HepG2 (cell line): ENCODE results near the gene CAPRIN2.
A peak's percentile ranks its signal among the peaks of the same experiment; 100 is the strongest.

ENCODE experiments used
- CTCF ChIP-seq: sonication (generic); formaldehyde crosslinking; IDR thresholded peaks from 2 replicates; pipeline ENCODE4 v1.5.0; 2020; ENCODE audit warnings: mild to moderate bottlenecking, missing genetic modification reagents, moderate library complexity
- MEF2D ChIP-seq: sonication (generic); formaldehyde crosslinking; IDR thresholded peaks from 2 replicates; pipeline ENCODE4 v1.5.1; 2020; ENCODE audit warnings: mild to moderate bottlenecking, missing genetic modification reagents
- POLR2A ChIP-seq, 2 experiments: IDR thresholded peaks; 2 replicates each; pipeline ENCODE4 v1.6.1; 2011; ENCODE audit warnings: low read depth in 2 of 2, low read length in 2 of 2, mild to moderate bottlenecking in 1 of 2, moderate library complexity in 1 of 2; ENCODE audit not compliant: insufficient read depth in 1 of 2
- POLR2AphosphoS2 ChIP-seq: IDR thresholded peaks from 2 replicates; pipeline ENCODE4 v1.6.1; 2011; ENCODE audit warnings: low read depth, low read length, improper control_type of control experiment
- POLR2AphosphoS5 ChIP-seq: IDR thresholded peaks from 2 replicates; pipeline ENCODE4 v1.6.1; 2012; ENCODE audit warnings: low read depth, low read length
- SOX13 ChIP-seq, 3 experiments: fragments of 450-650 bp in 1 of 3; sonication (generic) in 1 of 3; formaldehyde crosslinking in 1 of 3; IDR thresholded peaks in 2 of 3; conservative IDR thresholded peaks in 1 of 3; 2 replicates each; pipeline versions ENCODE4 v1.5.0 to v1.6.1; 2016 to 2020; ENCODE audit warnings: antibody characterized with exemption in 1 of 3, mild to moderate bottlenecking in 1 of 3, missing compliant biosample characterization in 1 of 3, missing genetic modification reagents in 1 of 3, moderate library complexity in 1 of 3
- SP4 ChIP-seq: sonication (generic); formaldehyde crosslinking; IDR thresholded peaks from 2 replicates; pipeline ENCODE4 v1.8.1; 2023; ENCODE audit warnings: mild to moderate bottlenecking, missing genetic modification reagents
- TF ChIP-seq, protein P1 (sequence below): sonication (generic); formaldehyde crosslinking; IDR thresholded peaks from 2 replicates; pipeline ENCODE4 v1.5.1; 2020; ENCODE audit warnings: mild to moderate bottlenecking, missing genetic modification reagents, moderate library complexity

- no peak for TF ChIP-seq POLR2A (IDR thresholded peaks at IDR 0.05; ENCODE audit: insufficient read depth in 1 of 2, low read depth in 2 of 2, low read length in 2 of 2)
- TF ChIP-seq CTCF = peak; percentile 12; the same call in 1 of the 2 replicates
- no peak for TF ChIP-seq SOX13 (IDR thresholded peaks at IDR 0.05)
- TF ChIP-seq SOX13 (CRISPR knock-in tag; conservative IDR thresholded peaks at IDR 0.05 in 1 of 2, IDR thresholded peaks at IDR 0.05 in 1 of 2) = no peak
- TF ChIP-seq MEF2D (CRISPR knock-in tag) = no peak
- no peak for TF ChIP-seq SP4 (CRISPR knock-in tag)
- no peak for TF ChIP-seq POLR2AphosphoS5
- TF ChIP-seq, protein P1, sequence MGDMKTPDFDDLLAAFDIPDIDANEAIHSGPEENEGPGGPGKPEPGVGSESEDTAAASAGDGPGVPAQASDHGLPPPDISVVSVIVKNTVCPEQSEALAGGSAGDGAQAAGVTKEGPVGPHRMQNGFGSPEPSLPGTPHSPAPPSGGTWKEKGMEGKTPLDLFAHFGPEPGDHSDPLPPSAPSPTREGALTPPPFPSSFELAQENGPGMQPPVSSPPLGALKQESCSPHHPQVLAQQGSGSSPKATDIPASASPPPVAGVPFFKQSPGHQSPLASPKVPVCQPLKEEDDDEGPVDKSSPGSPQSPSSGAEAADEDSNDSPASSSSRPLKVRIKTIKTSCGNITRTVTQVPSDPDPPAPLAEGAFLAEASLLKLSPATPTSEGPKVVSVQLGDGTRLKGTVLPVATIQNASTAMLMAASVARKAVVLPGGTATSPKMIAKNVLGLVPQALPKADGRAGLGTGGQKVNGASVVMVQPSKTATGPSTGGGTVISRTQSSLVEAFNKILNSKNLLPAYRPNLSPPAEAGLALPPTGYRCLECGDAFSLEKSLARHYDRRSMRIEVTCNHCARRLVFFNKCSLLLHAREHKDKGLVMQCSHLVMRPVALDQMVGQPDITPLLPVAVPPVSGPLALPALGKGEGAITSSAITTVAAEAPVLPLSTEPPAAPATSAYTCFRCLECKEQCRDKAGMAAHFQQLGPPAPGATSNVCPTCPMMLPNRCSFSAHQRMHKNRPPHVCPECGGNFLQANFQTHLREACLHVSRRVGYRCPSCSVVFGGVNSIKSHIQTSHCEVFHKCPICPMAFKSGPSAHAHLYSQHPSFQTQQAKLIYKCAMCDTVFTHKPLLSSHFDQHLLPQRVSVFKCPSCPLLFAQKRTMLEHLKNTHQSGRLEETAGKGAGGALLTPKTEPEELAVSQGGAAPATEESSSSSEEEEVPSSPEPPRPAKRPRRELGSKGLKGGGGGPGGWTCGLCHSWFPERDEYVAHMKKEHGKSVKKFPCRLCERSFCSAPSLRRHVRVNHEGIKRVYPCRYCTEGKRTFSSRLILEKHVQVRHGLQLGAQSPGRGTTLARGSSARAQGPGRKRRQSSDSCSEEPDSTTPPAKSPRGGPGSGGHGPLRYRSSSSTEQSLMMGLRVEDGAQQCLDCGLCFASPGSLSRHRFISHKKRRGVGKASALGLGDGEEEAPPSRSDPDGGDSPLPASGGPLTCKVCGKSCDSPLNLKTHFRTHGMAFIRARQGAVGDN (CRISPR knock-in tag) = peak; percentile 76
- TF ChIP-seq POLR2AphosphoS2 = no peak
Measured at GRCh38 chr12:30795410-30796312, 40.9 kb upstream of the CAPRIN2 start.
